Measurements from ENCODE around the gene MAP4K2.

MAP4K2 gene

GRCh38 chr11:64788321-64789215, 14.4 kb downstream of the MAP4K2 start:
- Histone ChIP-seq H3K36me3 (ENCODE audit: insufficient read depth, low read length) (no peaks in the 10 kb centered on the region), H2AFZ (ENCODE audit: low read depth, low read length) (no peak overlapping the region), H3K9ac (ENCODE audit: low read depth, low read length) (0 out of 2 replicates have a peak overlapping the region, but pooled peaks have one; percentile 15), H3K27ac (ENCODE audit: low read length) (no peak overlapping the region), H3K4me2 (ENCODE audit: insufficient read depth, low read length) (no peak overlapping the region), H4K20me1 (ENCODE audit: insufficient read depth, low read length) (no peaks in the 10 kb centered on the region), H3K27me3 (ENCODE audit: insufficient read depth, low read length, poor library complexity) (no peaks in the 10 kb centered on the region), H3K79me2 (ENCODE audit: insufficient read depth, low read length) (no peaks in the 10 kb centered on the region), H3K4me1 (ENCODE audit: insufficient read depth, low read length) (no peaks in the 10 kb centered on the region), H3K4me3 (ENCODE audit: low read depth in 1 of 2, low read length in 2 of 2) (no peak overlapping the region), H3K9me3 (ENCODE audit: insufficient read depth, low read length, severe bottlenecking) (no peaks in the 10 kb centered on the region)
- DNase-seq (no peak), ATAC-seq (ENCODE audit: insufficient read depth, low read depth) (no peak)
- TF ChIP-seq CTCF (IDR thresholded peaks at IDR 0.05; ENCODE audit: borderline replicate concordance, extremely low read depth, low read length, poor library complexity, severe bottlenecking) (no peak), EZH2 (IDR thresholded peaks at IDR 0.05; ENCODE audit: borderline replicate concordance, low read depth, low read length, severe bottlenecking) (no peak)

- no peaks in the 10 kb centered on the region for H3K36me3 ChIP-seq (ENCODE audit: insufficient read depth, low read length)
- H3K9ac ChIP-seq (ENCODE audit: low read depth, low read length) = no peak overlapping the region
- TF ChIP-seq EZH2 (IDR thresholded peaks at IDR 0.05; ENCODE audit: borderline replicate concordance, low read depth, low read length, severe bottlenecking) (no peak), CTCF (IDR thresholded peaks at IDR 0.05; ENCODE audit: borderline replicate concordance, extremely low read depth, low read length, poor library complexity, severe bottlenecking) (peak; percentile 67)
- peak; percentile 40 for DNase-seq
- H3K9me3 ChIP-seq (ENCODE audit: insufficient read depth, low read length, severe bottlenecking) = no peaks in the 10 kb centered on the region
- no peak overlapping the region for H3K27ac ChIP-seq (ENCODE audit: low read length)
- H3K79me2 ChIP-seq (ENCODE audit: insufficient read depth, low read length) = no peaks in the 10 kb centered on the region
- no peaks in the 10 kb centered on the region for H4K20me1 ChIP-seq (ENCODE audit: insufficient read depth, low read length)
- no peak overlapping the region for H3K4me2 ChIP-seq (ENCODE audit: insufficient read depth, low read length)
- no peaks in the 10 kb centered on the region for H3K4me1 ChIP-seq (ENCODE audit: insufficient read depth, low read length)
- peak; percentile 61 for ATAC-seq (ENCODE audit: insufficient read depth, low read depth)
- H2AFZ ChIP-seq (ENCODE audit: low read depth, low read length) = no peak overlapping the region
- H3K27me3 ChIP-seq (ENCODE audit: insufficient read depth, low read length, poor library complexity) = no peaks in the 10 kb centered on the region
- no peak overlapping the region for H3K4me3 ChIP-seq (ENCODE audit: low read depth in 1 of 2, low read length in 2 of 2)
Observed at GRCh38 chr11:64787526-64788320, 15.3 kb downstream of the MAP4K2 start.

- ATAC-seq (ENCODE audit: insufficient read depth, low read depth) = no peak
- no peaks in the 10 kb centered on the region for H3K36me3 ChIP-seq (ENCODE audit: insufficient read depth, low read length)
- H2AFZ ChIP-seq (ENCODE audit: low read depth, low read length) = no peak overlapping the region
- DNase-seq = no peak
- no peaks in the 10 kb centered on the region for H4K20me1 ChIP-seq (ENCODE audit: insufficient read depth, low read length)
- H3K9me3 ChIP-seq (ENCODE audit: insufficient read depth, low read length, severe bottlenecking) = no peaks in the 10 kb centered on the region
- H3K79me2 ChIP-seq (ENCODE audit: insufficient read depth, low read length) = no peaks in the 10 kb centered on the region
- no peak overlapping the region for H3K4me3 ChIP-seq (ENCODE audit: low read depth in 1 of 2, low read length in 2 of 2)
- H3K27me3 ChIP-seq (ENCODE audit: insufficient read depth, low read length, poor library complexity) = no peaks in the 10 kb centered on the region
- H3K27ac ChIP-seq (ENCODE audit: low read length) = no peak overlapping the region
- H3K4me2 ChIP-seq (ENCODE audit: insufficient read depth, low read length) = no peak overlapping the region
- no peaks in the 10 kb centered on the region for H3K4me1 ChIP-seq (ENCODE audit: insufficient read depth, low read length)
- TF ChIP-seq CTCF (IDR thresholded peaks at IDR 0.05; ENCODE audit: borderline replicate concordance, extremely low read depth, low read length, poor library complexity, severe bottlenecking) (no peak), EZH2 (IDR thresholded peaks at IDR 0.05; ENCODE audit: borderline replicate concordance, low read depth, low read length, severe bottlenecking) (no peak)
- H3K9ac ChIP-seq (ENCODE audit: low read depth, low read length) = no peak overlapping the region
Observed at GRCh38 chr11:64786308-64786707, 16.7 kb downstream of the MAP4K2 start.
